ENCODE data around the gene STX17.
"Not testable (repeated sequence)": the region's sequence is repeated elsewhere in the genome, so short reads cannot be mapped to it uniquely, and the experiment has no call there.

The STX17 gene

DNA sequence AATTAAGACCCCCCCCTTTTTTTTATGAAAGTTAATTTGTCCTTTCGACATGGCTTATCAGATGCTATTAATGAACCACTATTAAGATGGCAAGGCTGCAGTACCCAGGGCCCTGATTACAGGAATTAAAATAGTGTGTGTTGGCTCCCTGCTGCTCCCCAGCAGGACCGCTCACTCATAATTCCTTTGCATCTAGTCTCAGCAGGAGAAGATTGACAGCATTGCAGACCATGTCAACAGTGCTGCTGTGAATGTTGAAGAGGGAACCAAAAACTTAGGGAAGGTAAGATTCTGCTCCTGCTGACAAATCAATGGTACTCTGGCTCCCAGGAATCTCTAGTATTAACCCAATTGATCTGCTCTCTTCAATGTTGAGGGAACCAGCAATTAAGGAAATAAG lies 61.0 kb downstream of the STX17 start:
- no peak for DNase-seq (ENCODE audit: low read depth in 2 of 3, low spot score in 2 of 3)

DNA sequence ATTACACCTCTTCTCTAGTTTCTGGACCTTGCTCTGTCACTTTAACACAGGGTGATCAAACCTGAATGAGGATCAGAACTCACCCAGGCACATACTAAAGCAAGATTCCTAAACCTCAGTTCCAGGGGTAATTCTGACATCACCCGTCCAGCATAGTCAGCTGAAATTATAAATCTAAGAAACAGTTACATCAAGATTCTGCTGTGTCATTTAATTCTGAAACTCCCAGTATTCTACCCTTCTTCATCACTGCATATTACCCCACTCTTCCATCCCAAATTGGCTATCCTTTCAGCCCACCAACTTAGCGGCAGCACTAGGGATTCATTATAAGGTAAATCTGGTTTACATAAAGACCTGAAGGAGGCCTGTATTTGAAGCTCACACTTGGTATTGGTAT lies 64.0 kb downstream of the STX17 start:
- DNase-seq (ENCODE audit: low read depth in 2 of 3, low spot score in 2 of 3) = no peak

DNA sequence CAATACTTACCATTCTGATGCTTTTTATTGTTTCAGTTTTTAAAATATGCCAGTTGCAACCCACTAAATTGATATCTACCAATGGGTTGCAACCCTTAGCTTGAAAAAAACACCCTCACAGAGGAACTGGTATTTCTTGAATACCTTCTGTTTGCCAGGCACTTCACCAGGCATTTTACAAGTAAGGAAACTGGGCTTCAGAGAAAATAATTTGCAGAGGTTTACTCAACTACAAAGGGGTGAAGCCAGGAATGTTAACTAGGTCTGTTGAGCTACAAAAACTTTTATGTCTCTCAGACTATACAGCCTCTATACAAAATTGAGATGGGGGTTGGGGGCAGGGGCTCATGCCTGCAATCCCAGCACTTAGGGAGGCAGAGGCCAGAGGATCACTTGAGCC lies 65.0 kb downstream of the STX17 start:
- DNase-seq (ENCODE audit: low read depth in 2 of 3, low spot score in 2 of 3) = no peak

DNA sequence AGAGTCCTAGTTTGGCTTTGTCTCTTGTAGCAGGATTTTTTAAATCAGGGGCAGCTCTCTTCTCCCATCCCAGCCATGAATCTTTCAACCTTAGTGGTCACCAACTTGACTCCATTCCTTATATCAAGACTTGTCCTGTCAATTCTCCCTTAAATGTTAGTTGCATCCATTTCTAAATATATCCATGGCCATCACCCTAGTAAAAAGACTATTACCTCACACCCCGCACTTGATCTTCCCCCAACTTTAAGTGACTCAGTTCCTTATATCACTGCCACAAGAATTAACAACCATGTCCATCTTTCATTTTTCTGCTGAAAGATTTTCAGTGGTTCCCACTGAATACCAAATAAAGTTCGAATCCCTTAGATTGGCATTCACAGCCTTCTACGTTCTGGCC lies 67.0 kb downstream of the STX17 start:
- DNase-seq (ENCODE audit: low read depth in 2 of 3, low spot score in 2 of 3) = no peak

DNA sequence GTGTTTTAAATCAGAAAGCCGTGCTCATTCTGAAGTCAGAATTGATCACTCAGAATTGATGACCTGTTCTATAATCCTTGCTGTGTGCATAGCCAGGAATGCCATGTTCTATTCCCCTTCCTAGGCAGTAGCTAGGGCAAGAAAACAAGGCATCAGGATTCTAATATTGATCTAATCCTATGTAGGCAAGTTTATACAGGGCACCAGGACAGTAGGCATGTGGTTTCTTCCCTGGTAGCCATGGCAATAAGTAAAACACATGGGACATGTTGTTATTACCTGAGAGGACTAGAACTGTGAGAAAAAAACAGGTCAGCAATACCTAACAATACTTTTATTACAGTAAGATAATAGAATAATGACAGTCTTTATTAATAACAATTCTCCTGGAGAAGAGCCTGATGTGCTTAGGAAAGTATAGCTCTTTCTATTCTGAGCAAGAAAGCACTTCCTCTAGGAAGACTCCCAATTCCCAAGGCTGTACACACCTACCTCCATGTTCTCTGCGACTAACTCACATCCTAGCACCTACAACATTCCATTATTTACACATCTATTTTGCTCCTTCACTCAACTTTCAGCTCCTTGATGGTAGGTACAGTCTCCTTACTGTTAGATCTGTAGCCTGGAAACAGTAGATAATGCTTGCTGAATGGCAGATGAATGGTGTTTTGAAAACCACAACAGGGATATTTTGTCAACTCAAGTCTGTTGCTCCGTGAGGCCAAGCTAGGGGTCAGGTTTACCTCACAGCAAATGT lies 70.8 kb downstream of the STX17 start:
- no peak for DNase-seq (ENCODE audit: low read depth in 2 of 3, low spot score in 2 of 3)

DNA sequence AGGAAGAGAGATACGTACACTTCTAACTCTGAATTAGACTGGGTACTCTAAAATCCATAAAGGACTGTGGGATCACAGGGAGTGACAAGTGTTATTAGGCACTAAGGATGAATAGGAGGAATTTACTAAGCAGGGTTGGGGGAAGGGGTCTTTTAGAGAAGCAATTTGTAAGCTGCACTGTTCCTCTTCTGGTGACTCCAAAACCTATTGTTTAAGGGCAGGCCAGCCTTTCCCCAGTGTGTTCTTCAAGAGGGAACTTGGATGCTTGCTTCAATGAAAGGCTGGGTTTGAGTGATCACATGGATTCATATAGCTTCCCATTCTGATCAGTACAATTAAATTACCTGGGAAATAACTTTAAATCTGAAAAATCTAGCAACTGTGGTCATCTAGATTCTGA lies 71.8 kb downstream of the STX17 start:
- DNase-seq (ENCODE audit: low read depth in 2 of 3, low spot score in 2 of 3) = no peak

DNA sequence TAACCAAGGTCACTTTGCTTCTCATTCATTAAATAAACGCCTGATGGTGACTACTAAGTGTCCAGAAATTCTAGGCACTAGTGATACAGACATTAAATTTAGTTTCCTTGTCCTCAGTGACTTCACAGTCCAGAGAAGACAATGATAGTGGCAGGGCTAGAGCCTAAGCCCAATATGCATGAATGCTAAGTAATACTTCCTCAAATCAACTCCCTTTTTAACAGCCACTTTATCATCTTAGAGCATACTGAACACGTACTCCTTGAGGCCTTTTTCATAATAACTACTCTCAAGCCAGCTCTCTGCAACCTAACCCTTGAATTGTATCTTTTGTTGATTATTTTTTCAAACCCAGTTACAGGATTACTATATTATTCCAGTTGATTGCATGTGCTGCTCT lies 74.1 kb downstream of the STX17 start:
- no peak for DNase-seq (ENCODE audit: low read depth in 2 of 3, low spot score in 2 of 3)

DNA sequence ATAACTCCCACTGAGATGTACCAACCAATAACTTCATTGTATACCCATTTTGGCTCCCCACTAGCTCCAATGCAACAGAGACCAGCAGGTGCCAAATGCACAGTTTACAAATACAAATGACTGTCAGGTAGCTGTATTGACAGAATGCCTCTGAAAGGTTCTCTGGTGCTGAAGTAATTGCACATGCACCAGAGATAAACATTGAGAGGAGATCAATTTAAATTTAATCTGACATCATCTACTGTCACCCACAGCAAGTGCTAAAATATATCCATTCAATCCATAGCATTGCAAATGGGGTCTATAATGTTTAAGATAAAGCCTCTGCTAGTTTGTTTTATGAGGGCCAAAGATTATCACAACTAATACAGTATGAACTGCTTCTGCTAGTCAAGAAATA lies 80.2 kb downstream of the STX17 start:
- no peak for DNase-seq (ENCODE audit: low read depth in 2 of 3, low spot score in 2 of 3)

DNA sequence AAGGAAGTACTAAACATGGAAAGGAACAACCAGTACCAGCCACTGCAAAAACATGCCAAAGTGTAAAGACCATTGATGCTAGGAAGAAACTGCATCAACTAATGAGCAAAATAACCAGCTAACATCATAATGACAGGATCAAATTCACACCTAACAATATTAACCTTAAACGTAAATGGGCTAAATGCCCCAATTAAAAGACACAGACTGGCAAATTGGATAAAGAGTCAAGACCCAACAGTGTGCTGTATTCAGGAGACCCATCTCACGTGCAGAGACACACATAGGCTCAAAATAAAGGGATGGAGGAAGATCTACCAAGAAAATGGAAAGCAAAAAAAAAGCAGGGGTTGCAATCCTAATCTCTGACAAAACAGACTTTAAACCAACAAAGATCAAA lies 84.1 kb downstream of the STX17 start:
- not testable (repeated sequence) for DNase-seq (ENCODE audit: low read depth in 2 of 3, low spot score in 2 of 3)

DNA sequence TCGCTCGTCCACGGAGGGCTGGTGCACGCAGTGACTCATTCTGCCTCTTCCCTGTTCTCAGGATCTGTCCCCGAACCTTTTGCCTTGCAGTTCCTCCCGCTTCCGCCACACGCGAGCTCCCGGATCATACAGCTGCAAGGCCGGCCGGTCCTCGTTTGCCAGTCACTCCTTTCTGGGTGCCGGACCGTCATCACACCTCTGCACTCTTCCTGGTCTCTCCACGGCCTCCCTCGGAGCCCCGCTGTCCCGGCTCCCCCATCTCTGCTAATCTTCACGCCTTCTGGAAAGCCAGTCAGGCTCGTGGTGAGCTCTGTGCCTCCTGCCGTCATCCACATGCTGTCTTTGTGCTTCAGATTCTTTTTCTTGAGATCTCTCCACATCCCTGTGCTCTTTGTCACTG lies 91.8 kb downstream of the STX17 start:
- DNase-seq (ENCODE audit: low read depth in 2 of 3, low spot score in 2 of 3) = no peak

DNA sequence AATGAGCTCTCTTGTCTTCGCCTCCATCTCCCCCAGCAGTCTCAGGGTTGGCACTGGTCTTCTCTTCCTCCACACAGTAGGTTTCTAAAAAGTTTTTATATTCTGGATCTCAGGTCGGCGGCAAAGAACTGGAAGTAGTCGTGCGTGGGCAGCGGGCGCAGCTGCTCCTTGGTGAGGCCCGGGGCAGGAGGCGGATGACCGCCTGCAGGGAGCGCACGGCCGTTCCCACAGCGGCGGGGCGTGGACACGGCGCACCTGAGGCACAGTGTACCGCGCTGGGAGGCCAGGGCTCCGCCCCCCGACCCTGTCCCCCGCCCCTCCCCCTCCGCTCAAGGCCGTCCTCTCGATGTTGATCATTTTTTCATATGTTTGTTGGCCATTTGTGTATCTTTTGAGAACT lies 92.4 kb downstream of the STX17 start:
- DNase-seq (ENCODE audit: low read depth in 2 of 3, low spot score in 2 of 3) = no peak

DNA sequence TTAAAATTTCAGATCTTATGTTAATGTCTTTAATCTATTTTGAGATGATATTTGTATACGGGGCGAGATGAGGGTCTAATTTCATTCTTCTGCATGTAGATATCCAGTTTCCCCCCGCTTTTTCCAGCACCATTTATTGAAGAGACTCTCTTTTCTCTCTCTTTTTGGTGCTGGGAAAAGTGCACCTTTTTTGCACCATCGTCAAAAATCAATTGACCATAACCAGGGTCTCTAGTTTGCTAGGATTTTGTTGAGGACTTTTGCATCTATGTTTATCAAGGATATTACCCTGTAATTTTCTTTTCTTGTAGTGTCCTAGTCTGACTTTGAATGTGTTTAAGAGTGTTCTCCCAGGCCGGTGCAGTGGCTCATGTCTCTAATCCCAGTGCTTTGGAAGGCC lies 93.3 kb downstream of the STX17 start:
- no peak for DNase-seq (ENCODE audit: low read depth in 2 of 3, low spot score in 2 of 3)

DNA sequence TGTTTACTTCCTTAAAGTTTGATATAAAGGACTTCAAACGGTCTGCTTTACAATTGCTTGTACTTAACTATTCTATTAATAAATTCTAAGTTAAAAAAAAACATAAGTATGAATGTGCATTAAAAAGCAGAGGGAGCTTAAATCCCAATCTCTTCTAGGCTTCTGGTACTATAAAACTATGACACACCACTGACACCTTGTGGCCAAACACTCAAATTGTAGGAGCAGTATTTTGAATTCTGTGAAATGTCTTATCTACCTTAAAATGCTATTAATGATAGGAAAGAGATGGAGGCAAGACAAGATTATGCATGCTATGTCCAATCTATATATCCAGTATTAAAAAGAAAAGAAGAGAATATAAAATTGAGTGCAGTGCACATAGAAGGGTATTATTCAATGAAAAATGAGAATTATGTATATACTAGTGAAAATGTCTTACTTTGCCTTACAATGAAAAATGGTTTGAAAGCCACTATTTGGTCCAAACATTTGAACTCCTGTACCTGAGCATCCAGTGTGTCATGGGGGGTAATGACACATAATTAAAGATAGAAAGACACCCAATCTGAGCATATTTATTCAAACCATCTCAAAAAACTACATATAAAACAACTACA lies 104.7 kb downstream of the STX17 start:
- no peak for DNase-seq (ENCODE audit: low read depth in 2 of 3, low spot score in 2 of 3)

DNA sequence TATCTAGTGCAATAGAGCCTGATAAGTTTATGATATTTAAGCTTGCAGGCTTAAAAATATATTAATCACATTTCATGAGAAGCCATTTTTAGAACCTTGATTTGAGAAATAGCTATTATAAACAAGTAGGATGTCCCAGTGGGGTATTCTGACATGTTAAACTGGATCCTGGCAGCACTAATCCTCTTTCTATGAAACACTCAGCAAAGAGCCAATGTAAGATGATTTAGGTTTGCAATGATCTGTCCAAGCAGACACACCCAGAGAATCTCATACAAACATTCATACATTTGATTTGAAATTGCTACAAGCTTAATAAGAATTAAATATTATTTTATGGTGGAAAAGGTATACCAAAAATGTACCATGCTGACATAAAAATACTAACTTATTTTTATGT lies 105.8 kb downstream of the STX17 start:
- no peak for DNase-seq (ENCODE audit: low read depth in 2 of 3, low spot score in 2 of 3)

DNA sequence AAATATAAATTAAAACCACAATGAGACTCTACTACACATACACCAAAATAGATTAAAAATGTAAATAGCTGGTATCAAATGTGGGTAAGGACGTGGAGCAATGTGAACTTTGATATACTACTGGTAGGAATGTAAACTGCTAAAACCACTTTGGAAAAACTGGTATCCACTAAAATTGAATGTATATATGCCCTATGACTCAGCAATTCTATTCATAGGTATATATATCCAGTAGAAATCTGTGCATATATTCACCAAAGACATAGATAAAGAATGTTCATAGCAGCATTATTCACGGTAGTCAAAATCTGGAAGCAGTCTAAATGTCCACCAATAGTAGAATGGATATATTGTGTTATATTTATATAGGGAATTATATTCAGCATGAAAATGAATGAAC lies 107.1 kb downstream of the STX17 start:
- DNase-seq (ENCODE audit: low read depth in 2 of 3, low spot score in 2 of 3) = no peak

DNA sequence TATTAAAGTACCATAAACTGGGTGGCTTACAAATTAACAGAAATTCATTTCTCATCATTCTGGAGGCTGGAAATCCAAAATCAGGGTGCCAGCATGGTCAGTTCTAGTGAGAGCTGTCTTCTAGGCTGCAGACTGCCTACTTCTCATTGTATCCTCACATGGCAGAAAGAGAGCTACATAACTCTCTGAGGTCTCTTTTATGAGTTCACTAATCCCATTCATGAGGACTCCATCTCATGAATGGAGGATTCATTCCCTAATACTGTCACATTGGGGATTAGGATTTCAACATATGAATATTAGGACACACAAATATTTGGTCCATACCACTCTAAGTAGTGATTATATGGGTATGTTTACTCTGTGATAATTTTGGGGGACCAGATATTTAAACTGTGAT lies 108.4 kb downstream of the STX17 start:
- no peak for DNase-seq (ENCODE audit: low read depth in 2 of 3, low spot score in 2 of 3)

DNA sequence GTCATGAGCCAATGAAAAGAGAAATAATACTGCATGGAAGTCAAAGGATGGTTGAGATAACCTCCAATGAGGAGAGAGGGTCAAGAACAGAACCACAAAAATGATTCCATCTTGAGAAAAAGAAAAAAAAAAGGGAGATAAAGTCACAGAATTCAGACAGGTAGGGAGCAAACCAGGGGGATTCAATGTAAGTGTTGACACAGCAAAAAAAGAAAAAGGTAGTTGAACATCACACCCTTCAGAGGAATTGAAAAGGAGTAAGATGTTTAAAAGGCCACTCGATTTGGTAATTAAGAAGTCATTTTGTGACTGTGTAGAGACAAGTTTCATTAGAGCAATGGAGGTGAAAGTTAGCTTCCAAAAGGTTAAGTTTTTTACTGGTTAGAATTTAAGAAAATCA lies 113.1 kb downstream of the STX17 start:
- no peak for DNase-seq (ENCODE audit: low read depth in 2 of 3, low spot score in 2 of 3)
